Suprapubic skin (tissue), 4 donors: ENCODE results near the gene CDC42EP2.

ENCODE experiments used
- EP300 ChIP-seq: sonication (generic); formaldehyde crosslinking; IDR thresholded peaks from one replicate; pipeline ENCODE4 v1.6.1; 2017; ENCODE audit warnings: antibody characterized with exemption
- POLR2A ChIP-seq, 2 donors: fragments of 450-650 bp; IDR thresholded peaks; one replicate each; pipeline ENCODE4 v1.6.1; 2017; ENCODE audit warnings: antibody characterized with exemption in 2 of 2, mild to moderate bottlenecking in 2 of 2, moderate library complexity in 2 of 2
- POLR2AphosphoS5 ChIP-seq, 3 donors: sonication (generic); formaldehyde crosslinking; IDR thresholded peaks; one replicate each; pipeline ENCODE4 v1.6.1; 2017; ENCODE audit warnings: antibody characterized with exemption in 3 of 3
- TF ChIP-seq, protein P1 (sequence below), 2 donors: fragments of 200-600 bp in 1 of 2; fragments of 450-650 bp in 1 of 2; sonication (generic) in 1 of 2; IDR thresholded peaks; one replicate each; pipeline ENCODE4 v1.5.1; 2016 to 2019; ENCODE audit warnings: antibody characterized with exemption in 2 of 2, mild to moderate bottlenecking in 1 of 2, moderate library complexity in 1 of 2

DNA sequence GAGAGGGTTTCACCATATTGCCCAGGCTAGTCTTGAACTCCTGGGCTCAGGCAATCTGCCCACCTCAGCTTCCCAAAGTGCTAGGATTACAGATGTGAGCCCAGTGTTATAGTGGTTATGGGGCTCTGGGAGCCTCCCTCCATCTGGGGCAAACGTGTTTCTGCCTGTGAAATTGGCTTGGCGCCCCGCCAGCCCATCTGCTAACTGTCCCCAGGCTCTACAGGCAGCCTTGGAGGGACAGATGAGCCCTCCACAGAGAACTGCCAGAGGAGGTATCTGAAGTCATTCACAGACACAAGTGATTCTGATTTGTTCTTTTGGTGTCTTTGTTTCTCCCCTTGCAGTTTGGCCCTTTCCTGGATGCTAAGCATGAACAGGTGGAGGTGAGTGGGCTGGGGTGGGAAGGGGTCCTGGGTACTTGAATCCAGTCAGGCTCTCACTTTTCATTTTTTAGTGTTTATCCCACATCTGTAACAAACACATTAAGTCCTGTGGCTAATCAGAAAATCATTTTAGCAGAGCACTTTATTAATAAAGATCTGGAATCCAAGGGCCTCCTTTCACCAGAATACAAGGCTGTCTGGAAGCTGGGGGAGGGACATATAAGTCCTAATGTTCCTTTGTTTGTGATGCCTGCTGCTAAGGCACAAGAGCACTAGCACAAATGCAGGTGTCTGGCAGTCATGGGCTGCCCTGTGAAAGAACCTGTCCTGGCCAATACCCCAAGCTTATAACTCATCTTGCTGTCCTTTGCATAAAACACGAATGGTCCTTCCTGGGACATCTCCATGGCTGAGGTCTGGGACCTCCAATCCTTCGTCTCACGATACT is 25.7 kb upstream of the CDC42EP2 start:
- TF ChIP-seq POLR2A (IDR thresholded peaks at IDR 0.05): no peak
- TF ChIP-seq, protein P1, sequence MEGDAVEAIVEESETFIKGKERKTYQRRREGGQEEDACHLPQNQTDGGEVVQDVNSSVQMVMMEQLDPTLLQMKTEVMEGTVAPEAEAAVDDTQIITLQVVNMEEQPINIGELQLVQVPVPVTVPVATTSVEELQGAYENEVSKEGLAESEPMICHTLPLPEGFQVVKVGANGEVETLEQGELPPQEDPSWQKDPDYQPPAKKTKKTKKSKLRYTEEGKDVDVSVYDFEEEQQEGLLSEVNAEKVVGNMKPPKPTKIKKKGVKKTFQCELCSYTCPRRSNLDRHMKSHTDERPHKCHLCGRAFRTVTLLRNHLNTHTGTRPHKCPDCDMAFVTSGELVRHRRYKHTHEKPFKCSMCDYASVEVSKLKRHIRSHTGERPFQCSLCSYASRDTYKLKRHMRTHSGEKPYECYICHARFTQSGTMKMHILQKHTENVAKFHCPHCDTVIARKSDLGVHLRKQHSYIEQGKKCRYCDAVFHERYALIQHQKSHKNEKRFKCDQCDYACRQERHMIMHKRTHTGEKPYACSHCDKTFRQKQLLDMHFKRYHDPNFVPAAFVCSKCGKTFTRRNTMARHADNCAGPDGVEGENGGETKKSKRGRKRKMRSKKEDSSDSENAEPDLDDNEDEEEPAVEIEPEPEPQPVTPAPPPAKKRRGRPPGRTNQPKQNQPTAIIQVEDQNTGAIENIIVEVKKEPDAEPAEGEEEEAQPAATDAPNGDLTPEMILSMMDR (IDR thresholded peaks at IDR 0.05): no peak
- TF ChIP-seq POLR2AphosphoS5 (IDR thresholded peaks at IDR 0.05): peak in 1 of 3 donors; percentile 52
- TF ChIP-seq EP300: no peak
